Measurements from ENCODE around the gene GLE1.
"Not testable (repeated sequence)": the region's sequence is repeated elsewhere in the genome, so short reads cannot be mapped to it uniquely, and the experiment has no call there.

Gene GLE1

GRCh38 chr9:128495804-128496417 is 8.6 kb upstream of the GLE1 start:
- no peak for FAIRE-seq

- no peak for FAIRE-seq
Observed at GRCh38 chr9:128497824-128498610, 6.5 kb upstream of the GLE1 start.

- no peak for FAIRE-seq
Observed at GRCh38 chr9:128498911-128499310, 5.6 kb upstream of the GLE1 start.

GRCh38 chr9:128499920-128500319 is 4.6 kb upstream of the GLE1 start:
- no peak for FAIRE-seq

- not testable (repeated sequence) for FAIRE-seq
Observed at GRCh38 chr9:128503415-128503825, 1.1 kb upstream of the GLE1 start.

GRCh38 chr9:128503870-128504269 is 649 bp upstream of the GLE1 start:
- no peak for FAIRE-seq

GRCh38 chr9:128505414-128505765 is 871 bp downstream of the GLE1 start:
- no peak for FAIRE-seq

GRCh38 chr9:128505906-128506305 is 1.4 kb downstream of the GLE1 start:
- FAIRE-seq = not testable (repeated sequence)

- no peak for FAIRE-seq
Observed at GRCh38 chr9:128512820-128513219, 8.3 kb downstream of the GLE1 start.

GRCh38 chr9:128521956-128522355 is 17.4 kb downstream of the GLE1 start:
- FAIRE-seq = no peak

GRCh38 chr9:128523199-128523925 is 18.8 kb downstream of the GLE1 start:
- FAIRE-seq = no peak

GRCh38 chr9:128526720-128527119 is 22.2 kb downstream of the GLE1 start:
- FAIRE-seq = no peak

GRCh38 chr9:128528445-128529160 is 24.1 kb downstream of the GLE1 start:
- no peak for FAIRE-seq

- FAIRE-seq = no peak
Observed at GRCh38 chr9:128529191-128529590, 24.7 kb downstream of the GLE1 start.

GRCh38 chr9:128532581-128532980 is 28.1 kb downstream of the GLE1 start:
- FAIRE-seq = no peak

GRCh38 chr9:128540634-128541360 is 36.3 kb downstream of the GLE1 start:
- FAIRE-seq = no peak

- no peak for FAIRE-seq
Observed at GRCh38 chr9:128546504-128546903, 42.0 kb downstream of the GLE1 start.

GRCh38 chr9:128548876-128549275 is 44.4 kb downstream of the GLE1 start:
- no peak for FAIRE-seq

- no peak for FAIRE-seq
Observed at GRCh38 chr9:128550226-128550625, 45.7 kb downstream of the GLE1 start.

GRCh38 chr9:128550770-128551656 is 46.5 kb downstream of the GLE1 start:
- FAIRE-seq = no peak

GRCh38 chr9:128551657-128552152 is 47.2 kb downstream of the GLE1 start:
- no peak for FAIRE-seq
